ENCODE results near the gene GP5. TPM values are rescaled to one million over a fixed set of nuclear protein-coding genes. Genes with fewer than 3 reads are reported as not detected.

The GP5 gene
- polyA plus RNA-seq, 3 donors = 0.12 TPM; not detected in 2

DNA sequence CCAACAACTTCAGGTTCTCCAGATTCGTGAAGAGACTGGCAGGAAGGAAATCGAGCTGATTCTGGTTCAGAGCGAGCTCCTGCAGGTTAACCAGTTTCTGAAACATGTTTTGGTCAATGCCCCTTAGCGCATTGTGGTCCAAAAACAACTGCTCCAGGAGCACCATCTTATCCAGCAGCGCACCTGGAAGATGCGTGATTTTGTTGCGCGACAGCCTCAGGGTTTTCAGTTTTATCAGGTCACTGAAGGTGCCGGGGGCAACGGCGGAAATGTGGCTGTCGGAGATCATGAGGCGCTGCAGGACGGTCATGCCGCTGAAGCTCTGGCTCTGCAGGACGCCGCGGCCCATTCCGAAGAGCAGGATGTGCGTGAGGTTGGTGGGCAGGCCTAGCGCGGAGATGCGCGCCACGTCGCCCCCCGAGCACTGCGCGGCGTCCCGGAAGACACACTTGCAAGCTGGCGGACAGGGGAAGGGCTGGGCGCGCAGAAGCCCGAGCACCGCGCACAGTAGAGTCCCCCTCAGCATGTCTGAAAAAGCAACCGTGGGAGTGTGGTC, 1.2 kb downstream of the GP5 start:
- Histone ChIP-seq H3K27me3 (ENCODE audit: control insufficient read depth in 2 of 2, insufficient read depth in 2 of 2, low read length in 2 of 2) (peaks cover 30 to 57% of the 10 kb centered on the region in 2 donors), H3K9ac (ENCODE audit: insufficient read depth, low read length, poor library complexity, severe bottlenecking) (peak overlapping the region; percentile 8), H3K27ac (ENCODE audit: low read depth in 1 of 2, low read length in 2 of 2) (no peak overlapping the region), H4K20me1 (ENCODE audit: insufficient read depth, low read length) (no peaks in the 10 kb centered on the region), H3K9me3 (replicated peaks in 1 of 2; ENCODE audit: control insufficient read depth in 1 of 2, insufficient read depth in 1 of 2, low read length in 2 of 2) (peaks cover 0 to 15% of the 10 kb centered on the region in 2 donors), H3K36me3 (replicated peaks in 1 of 2; ENCODE audit: control insufficient read depth in 1 of 2, insufficient read depth in 2 of 2, low read length in 2 of 2) (no peaks in the 10 kb centered on the region), H3K4me2 (replicated peaks; ENCODE audit: extremely low read depth, low read length, poor library complexity, severe bottlenecking) (peak overlapping the region; percentile 70), H2AFZ (ENCODE audit: insufficient read depth, low read depth, low read length, poor library complexity, severe bottlenecking) (no peak overlapping the region), H3K4me3 (replicated peaks in 1 of 3; ENCODE audit: low read depth in 2 of 3, low read length in 3 of 3) (peak overlapping the region in 1 of 3 experiments; percentile 60), H3K4me1 (ENCODE audit: control insufficient read depth in 1 of 2, insufficient read depth in 2 of 2, low read length in 2 of 2) (peaks cover 21 to 25% of the 10 kb centered on the region in 2 donors), H3K79me2 (ENCODE audit: insufficient read depth, low read length) (no peaks in the 10 kb centered on the region)
- peaks cover 57 to 61% (median 59%) of the 10 kb centered on the region in 3 donors for H3K27me3 Mint-ChIP-seq (ENCODE audit: low read depth in 3 of 3)
- WGBS (ENCODE audit: insufficient coverage) = 1% methylated on average over 37 of the region's 38 CpGs
- no peak for DNase-seq
- intact Hi-C loops (cut with micrococcal nuclease) = loop anchor here in 1 of 2 donors (5.0 kb wide), 1 partner anchor 66 kb away; no protein-coding TSS in a partner anchor
- peak overlapping the region; percentile 65 to 87 for H3K4me3 Mint-ChIP-seq
- H3K36me3 Mint-ChIP-seq = no peaks in the 10 kb centered on the region
- TF ChIP-seq, protein P1, sequence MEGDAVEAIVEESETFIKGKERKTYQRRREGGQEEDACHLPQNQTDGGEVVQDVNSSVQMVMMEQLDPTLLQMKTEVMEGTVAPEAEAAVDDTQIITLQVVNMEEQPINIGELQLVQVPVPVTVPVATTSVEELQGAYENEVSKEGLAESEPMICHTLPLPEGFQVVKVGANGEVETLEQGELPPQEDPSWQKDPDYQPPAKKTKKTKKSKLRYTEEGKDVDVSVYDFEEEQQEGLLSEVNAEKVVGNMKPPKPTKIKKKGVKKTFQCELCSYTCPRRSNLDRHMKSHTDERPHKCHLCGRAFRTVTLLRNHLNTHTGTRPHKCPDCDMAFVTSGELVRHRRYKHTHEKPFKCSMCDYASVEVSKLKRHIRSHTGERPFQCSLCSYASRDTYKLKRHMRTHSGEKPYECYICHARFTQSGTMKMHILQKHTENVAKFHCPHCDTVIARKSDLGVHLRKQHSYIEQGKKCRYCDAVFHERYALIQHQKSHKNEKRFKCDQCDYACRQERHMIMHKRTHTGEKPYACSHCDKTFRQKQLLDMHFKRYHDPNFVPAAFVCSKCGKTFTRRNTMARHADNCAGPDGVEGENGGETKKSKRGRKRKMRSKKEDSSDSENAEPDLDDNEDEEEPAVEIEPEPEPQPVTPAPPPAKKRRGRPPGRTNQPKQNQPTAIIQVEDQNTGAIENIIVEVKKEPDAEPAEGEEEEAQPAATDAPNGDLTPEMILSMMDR (IDR thresholded peaks at IDR 0.05) = no peak
- peaks cover 0 to 11% (median 4%) of the 10 kb centered on the region in 7 donors for H3K9me3 Mint-ChIP-seq
- H3K27ac Mint-ChIP-seq = peak overlapping the region in 1 of 7 donors; percentile 57
- peaks cover 27% of the 10 kb centered on the region for H3K4me1 Mint-ChIP-seq

GRCh38 chr3:194396859-194397756, 2.0 kb downstream of the GP5 start:
- Histone ChIP-seq H3K27ac (ENCODE audit: low read depth in 1 of 2, low read length in 2 of 2) (no peak overlapping the region), H3K9me3 (replicated peaks in 1 of 2; ENCODE audit: control insufficient read depth in 1 of 2, insufficient read depth in 1 of 2, low read length in 2 of 2) (peaks cover 0 to 15% of the 10 kb centered on the region in 2 donors), H3K4me2 (replicated peaks; ENCODE audit: extremely low read depth, low read length, poor library complexity, severe bottlenecking) (peak overlapping the region; percentile 70), H3K4me1 (ENCODE audit: control insufficient read depth in 1 of 2, insufficient read depth in 2 of 2, low read length in 2 of 2) (peaks cover 21 to 25% of the 10 kb centered on the region in 2 donors), H4K20me1 (ENCODE audit: insufficient read depth, low read length) (no peaks in the 10 kb centered on the region), H3K9ac (ENCODE audit: insufficient read depth, low read length, poor library complexity, severe bottlenecking) (no peak overlapping the region), H3K27me3 (ENCODE audit: control insufficient read depth in 2 of 2, insufficient read depth in 2 of 2, low read length in 2 of 2) (peaks cover 30 to 61% of the 10 kb centered on the region in 2 donors), H3K4me3 (replicated peaks in 1 of 3; ENCODE audit: low read depth in 2 of 3, low read length in 3 of 3) (peak overlapping the region in 1 of 3 experiments; percentile 60), H3K36me3 (replicated peaks in 1 of 2; ENCODE audit: control insufficient read depth in 1 of 2, insufficient read depth in 2 of 2, low read length in 2 of 2) (no peaks in the 10 kb centered on the region), H3K79me2 (ENCODE audit: insufficient read depth, low read length) (no peaks in the 10 kb centered on the region), H2AFZ (ENCODE audit: insufficient read depth, low read depth, low read length, poor library complexity, severe bottlenecking) (peak overlapping the region; percentile 29)
- TF ChIP-seq, protein P1 (IDR thresholded peaks at IDR 0.05) = no peak
- no peak for DNase-seq
- H3K9me3 Mint-ChIP-seq = peaks cover 0 to 11% (median 4%) of the 10 kb centered on the region in 7 donors
- peaks cover 27% of the 10 kb centered on the region for H3K4me1 Mint-ChIP-seq
- peak overlapping the region; percentile 65 to 87 for H3K4me3 Mint-ChIP-seq
- intact Hi-C loops (cut with micrococcal nuclease) = loop anchor here in 1 of 2 donors (5.0 kb wide), 1 partner anchor 65 kb away; no protein-coding TSS in a partner anchor
- WGBS (ENCODE audit: insufficient coverage) = 2% methylated on average over 73 of the region's 73 CpGs
- H3K27ac Mint-ChIP-seq = no peak overlapping the region
- H3K27me3 Mint-ChIP-seq (ENCODE audit: low read depth in 3 of 3) = peaks cover 60 to 63% (median 61%) of the 10 kb centered on the region in 3 donors
- no peaks in the 10 kb centered on the region for H3K36me3 Mint-ChIP-seq
